MCF 10A (cell line): ENCODE measurements around the gene NOG. TPM values are rescaled to one million over a fixed set of nuclear protein-coding genes. Genes with fewer than 3 reads are reported as not detected.

Experiments used
- BruUV-seq: library from RNA; stranded (reverse); fragments of 400-500 nt; replicated peaks from 2 replicates; lab custom pipeline; 2021; lab: Mats Ljungman, UMichigan
- CTCF ChIA-PET: fragments of 300-600 bp; sonication (Branson Sonifier 250); formaldehyde crosslinking; extraction: SDS; loops from one replicate; lab custom pipeline; 2021; ENCODE audit warnings: antibody characterized with exemption, inconsistent platforms; lab: Yijun Ruan, JAX
- POLR2A ChIA-PET: fragments of 300-600, 350-650 bp; sonication (Branson Sonifier 250); formaldehyde crosslinking; extraction: SDS; loops from one replicate; lab custom pipeline; 2020; ENCODE audit warnings: antibody characterized with exemption, inconsistent platforms; lab: Yijun Ruan, JAX
- DNase-seq: peaks from one replicate; pipeline ENCODE4 v3.0.0-alpha.2; 2018; ENCODE audit not compliant: unreplicated experiment
- H3K27ac Mint-ChIP-seq: one replicate; pipeline ENCODE4 v1.8.0; 2022; ENCODE audit warnings: mild to moderate bottlenecking, low read depth, mixed read lengths; ENCODE audit not compliant: unreplicated experiment
- H3K27me3 Mint-ChIP-seq: one replicate; pipeline ENCODE4 v1.8.0; 2022; ENCODE audit warnings: mixed read lengths; ENCODE audit not compliant: insufficient read depth, unreplicated experiment
- H3K36me3 Mint-ChIP-seq: one replicate; pipeline ENCODE4 v1.8.0; 2022; ENCODE audit warnings: mild to moderate bottlenecking, moderate library complexity, mixed read lengths; ENCODE audit not compliant: insufficient read depth, unreplicated experiment
- H3K4me1 Mint-ChIP-seq: one replicate; pipeline ENCODE4 v1.8.0; 2022; ENCODE audit warnings: mixed read lengths; ENCODE audit not compliant: insufficient read depth, unreplicated experiment
- H3K4me3 Mint-ChIP-seq: one replicate; pipeline ENCODE4 v1.8.0; 2022; ENCODE audit warnings: mild to moderate bottlenecking, moderate library complexity, mixed read lengths; ENCODE audit not compliant: unreplicated experiment
- H3K9me3 Mint-ChIP-seq: one replicate; pipeline ENCODE4 v1.8.0; 2022; ENCODE audit warnings: mixed read lengths; ENCODE audit not compliant: unreplicated experiment
- CTCF ChIP-seq: fragments of 200-600 bp; IDR thresholded peaks from one replicate; pipeline ENCODE4 v1.8.0; 2022; ENCODE audit warnings: antibody characterized with exemption, mild to moderate bottlenecking; ENCODE audit not compliant: unreplicated experiment
- intact Hi-C: fragments of 100-400 bp; cut with micrococcal nuclease; formaldehyde crosslinking; loops from 2 replicates; pipeline ENCODE4 v1.14.1; 2022
- total RNA-seq: library from RNA; stranded (reverse); gene quantifications from 2 replicates; pipeline ENCODE4 v1.2.3, GENCODE V29; 2022

The NOG gene
- total RNA-seq, 1 experiment from 2014 or later, result 1.1 TPM

- Mint-ChIP-seq H3K27me3 (no peaks in the 10 kb centered on the region), H3K36me3 (no peaks in the 10 kb centered on the region), H3K9me3 (no peaks in the 10 kb centered on the region), H3K4me1 (peaks cover 8% of the 10 kb centered on the region), H3K4me3 (no peak overlapping the region), H3K27ac (no peak overlapping the region)
- DNase-seq, result no peak
- intact Hi-C loops, result no loop called here
- no TSS peak for BruUV-seq
- TF ChIP-seq CTCF, result no peak
- POLR2A ChIA-PET, result interaction anchor here (1.8 kb wide), 1 partner anchor 63 kb away, joined by 4 read pairs; no protein-coding TSS in a partner anchor
- CTCF ChIA-PET, result interaction anchor here (0.6 to 2.7 kb wide), 5 partner anchors 9 to 571 kb away, joined by 3 to 13 read pairs (median 4); no protein-coding TSS in a partner anchor
Observed at GRCh38 chr17:56636265-56636664, 42.8 kb downstream of the NOG start.

- Mint-ChIP-seq H3K4me3 (no peak overlapping the region), H3K36me3 (no peaks in the 10 kb centered on the region), H3K9me3 (no peaks in the 10 kb centered on the region), H3K27me3 (no peaks in the 10 kb centered on the region), H3K4me1 (peaks cover 8% of the 10 kb centered on the region), H3K27ac (no peak overlapping the region)
- intact Hi-C loops, result no loop called here
- no peak for TF ChIP-seq CTCF
- no TSS peak for BruUV-seq
- ChIA-PET CTCF (interaction anchor here (1.0 to 2.7 kb wide), 3 partner anchors 11 to 79 kb away, joined by 3 to 13 read pairs (median 4); no protein-coding TSS in a partner anchor), POLR2A (interaction anchor here (1.8 kb wide), 1 partner anchor 62 kb away, joined by 4 read pairs; no protein-coding TSS in a partner anchor)
- no peak for DNase-seq
Observed at GRCh38 chr17:56637254-56637653, 43.8 kb downstream of the NOG start.

GRCh38 chr17:56638591-56639051 is 45.1 kb downstream of the NOG start:
- Mint-ChIP-seq H3K27ac (no peak overlapping the region), H3K27me3 (no peaks in the 10 kb centered on the region), H3K4me1 (peaks cover 2% of the 10 kb centered on the region), H3K36me3 (no peaks in the 10 kb centered on the region), H3K4me3 (no peak overlapping the region), H3K9me3 (no peaks in the 10 kb centered on the region)
- no TSS peak for BruUV-seq
- TF ChIP-seq CTCF, result no peak
- POLR2A ChIA-PET, result no interaction called here
- DNase-seq, result no peak
- CTCF ChIA-PET, result interaction anchor here (2.7 kb wide), 1 partner anchor 77 kb away, joined by 13 read pairs; no protein-coding TSS in a partner anchor
- intact Hi-C loops, result no loop called here

GRCh38 chr17:56639517-56639916 is 46.0 kb downstream of the NOG start:
- Mint-ChIP-seq H3K27me3 (no peaks in the 10 kb centered on the region), H3K36me3 (no peaks in the 10 kb centered on the region), H3K9me3 (no peaks in the 10 kb centered on the region), H3K27ac (no peak overlapping the region), H3K4me1 (no peaks in the 10 kb centered on the region), H3K4me3 (no peak overlapping the region)
- DNase-seq, result no peak
- TF ChIP-seq CTCF, result no peak
- no TSS peak for BruUV-seq
- POLR2A ChIA-PET, result no interaction called here
- CTCF ChIA-PET, result interaction anchor here (0.6 to 1.4 kb wide), 3 partner anchors 15 to 77 kb away, joined by 4 read pairs; no protein-coding TSS in a partner anchor
- intact Hi-C loops, result no loop called here
